ENCODE data around the gene KDM4B.

- no peak for TF ChIP-seq POLR2A (IDR thresholded peaks at IDR 0.05)
- no peak for TF ChIP-seq CTCF (IDR thresholded peaks at IDR 0.05)
These were observed 172.4 kb downstream of the KDM4B start for GRCh38 chr19:5141129-5141849.

Data from uterus (tissue), 2 donors.